Peyer's patch (tissue), 4 donors: ENCODE data around the gene PLCL2. TPM values are rescaled to one million over a fixed set of nuclear protein-coding genes. Genes with fewer than 3 reads are reported as not detected.

ENCODE experiments used
- DNase-seq, 3 donors: peaks; one replicate each; pipeline ENCODE4 v3.0.0-alpha.2; 2017 to 2019
- H3K27ac ChIP-seq, 4 donors: fragments of 200-600 bp; sonication (generic); one replicate each; pipeline ENCODE4 v1.5.1; 2016 to 2019
- H3K27me3 ChIP-seq, 2 donors: fragments of 200-600 bp; sonication (generic); one replicate each; pipeline ENCODE4 v1.5.1; 2019
- H3K36me3 ChIP-seq, 3 donors: fragments of 200-600 bp; sonication (generic); one replicate each; pipeline ENCODE4 v1.5.1; 2016 to 2019
- H3K4me1 ChIP-seq, 4 donors: fragments of 200-600 bp; sonication (generic); one replicate each; pipeline ENCODE4 v1.5.1; 2016 to 2019
- H3K4me3 ChIP-seq, 4 donors: fragments of 200-600 bp; sonication (generic); 1 replicate in 3 of 4; 2 replicates in 1 of 4; pipeline ENCODE4 v1.5.1; 2016 to 2019; ENCODE audit warnings: mild to moderate bottlenecking in 1 of 4
- H3K9me3 ChIP-seq, 4 donors: fragments of 200-600 bp; sonication (generic); one replicate each; pipeline ENCODE4 v1.5.1; 2016 to 2019; ENCODE audit warnings: mild to moderate bottlenecking in 1 of 4
- CTCF ChIP-seq, 6 experiments: fragments of 450-650 bp in 4 of 6; fragments of 200-600 bp in 2 of 6; sonication (generic) in 1 of 6; IDR thresholded peaks; one replicate each; pipeline ENCODE4 v1.5.1; 2017 to 2019; ENCODE audit warnings: antibody characterized with exemption in 6 of 6, mild to moderate bottlenecking in 3 of 6, moderate library complexity in 1 of 6
- POLR2A ChIP-seq, 2 donors: fragments of 450-650 bp; IDR thresholded peaks; one replicate each; pipeline ENCODE4 v1.5.1; 2017; ENCODE audit warnings: antibody characterized with exemption in 2 of 2, mild to moderate bottlenecking in 2 of 2, moderate library complexity in 2 of 2
- total RNA-seq, 4 donors: library from RNA; depleted of rRNA; stranded (reverse); fragments of >200 nt; gene quantifications; one replicate each; pipeline ENCODE4 v1.1.0, GENCODE V29; 2016

PLCL2 gene
- total RNA-seq, 4 donors from 2014 or later: 21.8 to 39.6 (median 25.4) TPM

GRCh38 chr3:17077606-17078005 is 192.9 kb downstream of the PLCL2 start:
- no peak overlapping the region for H3K4me3 ChIP-seq
- no peak overlapping the region for H3K27ac ChIP-seq
- TF ChIP-seq POLR2A (IDR thresholded peaks at IDR 0.05) (no peak), CTCF (IDR thresholded peaks at IDR 0.05) (no peak)
- peaks cover 0 to 7% (median 0%) of the 10 kb centered on the region in 3 donors for H3K36me3 ChIP-seq
- no peaks in the 10 kb centered on the region for H3K27me3 ChIP-seq
- no peaks in the 10 kb centered on the region for H3K9me3 ChIP-seq
- H3K4me1 ChIP-seq: no peaks in the 10 kb centered on the region
- no peak for DNase-seq

- H3K27ac ChIP-seq: no peak overlapping the region
- TF ChIP-seq CTCF (IDR thresholded peaks at IDR 0.05) (no peak), POLR2A (IDR thresholded peaks at IDR 0.05) (no peak)
Measured at GRCh38 chr3:17078926-17079465, 194.2 kb downstream of the PLCL2 start.

GRCh38 chr3:17079933-17080332 is 195.2 kb downstream of the PLCL2 start:
- Histone ChIP-seq H3K4me3 (no peak overlapping the region), H3K4me1 (no peaks in the 10 kb centered on the region), H3K36me3 (peaks cover 0 to 4% (median 0%) of the 10 kb centered on the region in 3 donors), H3K27ac (no peak overlapping the region), H3K27me3 (no peaks in the 10 kb centered on the region), H3K9me3 (no peaks in the 10 kb centered on the region)
- TF ChIP-seq CTCF (IDR thresholded peaks at IDR 0.05): no peak
- no peak for DNase-seq

More at GRCh38 chr3:17078926-17079465, 194.2 kb downstream of the PLCL2 start:
- peaks cover 0 to 4% (median 0%) of the 10 kb centered on the region in 3 donors for H3K36me3 ChIP-seq
- H3K9me3 ChIP-seq: no peaks in the 10 kb centered on the region
- no peak for DNase-seq
- H3K27me3 ChIP-seq: no peaks in the 10 kb centered on the region
- no peak overlapping the region for H3K4me3 ChIP-seq
- H3K4me1 ChIP-seq: no peaks in the 10 kb centered on the region

GRCh38 chr3:17081520-17081919 is 196.8 kb downstream of the PLCL2 start:
- DNase-seq: no peak
- H3K27ac ChIP-seq: no peak overlapping the region
- no peaks in the 10 kb centered on the region for H3K4me1 ChIP-seq
- no peaks in the 10 kb centered on the region for H3K27me3 ChIP-seq
- H3K9me3 ChIP-seq: no peaks in the 10 kb centered on the region
- peaks cover 0 to 4% (median 0%) of the 10 kb centered on the region in 3 donors for H3K36me3 ChIP-seq
- H3K4me3 ChIP-seq: no peak overlapping the region
- TF ChIP-seq POLR2A (IDR thresholded peaks at IDR 0.05): no peak
- TF ChIP-seq CTCF (IDR thresholded peaks at IDR 0.05): no peak

- no peak overlapping the region for H3K27ac ChIP-seq
- no peak overlapping the region for H3K4me3 ChIP-seq
- TF ChIP-seq POLR2A (IDR thresholded peaks at IDR 0.05): no peak
- no peak for TF ChIP-seq CTCF (IDR thresholded peaks at IDR 0.05)
- H3K4me1 ChIP-seq: no peaks in the 10 kb centered on the region
- DNase-seq: peak in 1 of 3 donors; percentile 60
- no peaks in the 10 kb centered on the region for H3K27me3 ChIP-seq
- no peaks in the 10 kb centered on the region for H3K9me3 ChIP-seq
- H3K36me3 ChIP-seq: peaks cover 0 to 4% (median 0%) of the 10 kb centered on the region in 3 donors
Measured at GRCh38 chr3:17087509-17087908, 202.8 kb downstream of the PLCL2 start.

- TF ChIP-seq POLR2A (IDR thresholded peaks at IDR 0.05) (no peak), CTCF (IDR thresholded peaks at IDR 0.05) (no peak)
- Histone ChIP-seq H3K27ac (no peak overlapping the region), H3K4me3 (no peak overlapping the region), H3K36me3 (peaks cover 0 to 4% (median 0%) of the 10 kb centered on the region in 3 donors), H3K4me1 (no peaks in the 10 kb centered on the region), H3K27me3 (no peaks in the 10 kb centered on the region), H3K9me3 (no peaks in the 10 kb centered on the region)
- DNase-seq: no peak
Measured at GRCh38 chr3:17088017-17088416, 203.3 kb downstream of the PLCL2 start.
